H1 (cell line): ENCODE data around the gene OSBP2. TPM values are rescaled to one million over a fixed set of nuclear protein-coding genes. Genes with fewer than 3 reads are reported as not detected.

Experiments
- CTCF ChIA-PET: fragments of 300-600 bp; sonication (Branson Sonifier 250); formaldehyde crosslinking; loops from one replicate; lab custom pipeline; 2021; ENCODE audit not compliant: partially characterized antibody; lab: Charles Lee
- POLR2A ChIA-PET: fragments of 300-600 bp; sonication (Branson Sonifier 250); formaldehyde crosslinking; loops from one replicate; lab custom pipeline; 2021; ENCODE audit warnings: inconsistent platforms; ENCODE audit not compliant: partially characterized antibody; lab: Charles Lee
- DNase-seq, 2 experiments: peaks; one replicate each; pipeline versions ENCODE4 v3.0.0 to v3.0.0-alpha.2; 2010 to 2022; ENCODE audit warnings: low spot score in 2 of 2, low read depth in 1 of 2, mixed read lengths in 1 of 2
- FAIRE-seq: peaks from 2 replicates; lab custom pipeline; 2011; peaks lifted over from hg19 to GRCh38; lab: Jason Lieb, UNC
- H2AFZ ChIP-seq: 2 replicates; pipeline ENCODE4 v1.8.1; 2012; ENCODE audit warnings: low read length, inconsistent platforms
- H2AK5ac ChIP-seq: 2 replicates; pipeline ENCODE4 v1.6.1; 2013; ENCODE audit warnings: low read depth, low read length
- H2BK120ac ChIP-seq: replicated peaks from 2 replicates; pipeline ENCODE3; 2013; ENCODE audit warnings: low read depth, low read length, inconsistent platforms
- H2BK12ac ChIP-seq: 2 replicates; pipeline ENCODE4 v1.6.1; 2013; ENCODE audit warnings: low read depth, low read length
- H2BK15ac ChIP-seq: 2 replicates; pipeline ENCODE4 v1.6.1; 2013; ENCODE audit warnings: low read length
- H2BK20ac ChIP-seq: 2 replicates; pipeline ENCODE4 v1.6.1; 2013; ENCODE audit warnings: low read length
- H2BK5ac ChIP-seq: 2 replicates; pipeline ENCODE4 v1.6.1; 2013; ENCODE audit warnings: low read depth, low read length
- H3K14ac ChIP-seq: 2 replicates; pipeline ENCODE4 v1.6.1; 2013; ENCODE audit warnings: inconsistent platforms; ENCODE audit not compliant: insufficient read length
- H3K18ac ChIP-seq: 2 replicates; pipeline ENCODE4 v1.6.1; 2013; ENCODE audit warnings: low read length; ENCODE audit errors: extremely low read depth
- H3K23ac ChIP-seq: 2 replicates; pipeline ENCODE4 v1.6.1; 2013; ENCODE audit warnings: inconsistent platforms; ENCODE audit not compliant: insufficient read length
- H3K23me2 ChIP-seq: 2 replicates; pipeline ENCODE4 v1.6.1; 2013; ENCODE audit warnings: low read depth, low read length
- H3K27ac ChIP-seq: 2 replicates; pipeline ENCODE4 v1.6.1; 2011; ENCODE audit warnings: low read depth, low read length, inconsistent platforms
- H3K27me3 ChIP-seq, 4 experiments: replicated peaks in 1 of 4; 1 replicate in 1 of 4; 2 replicates in 3 of 4; pipeline versions ENCODE4 v1.6.1 to v1.8.1; 2011 to 2013; ENCODE audit warnings: low read length in 3 of 4, mild to moderate bottlenecking in 3 of 4, inconsistent platforms in 2 of 4, mixed read lengths in 2 of 4, moderate library complexity in 1 of 4; ENCODE audit not compliant: control insufficient read depth in 3 of 4, insufficient read depth in 3 of 4; ENCODE audit errors: extremely low read depth in 1 of 4
- H3K36me3 ChIP-seq, 4 experiments: 2 replicates each; pipeline versions ENCODE4 v1.6.1 to v1.8.1; 2011 to 2013; ENCODE audit warnings: mild to moderate bottlenecking in 4 of 4, low read length in 3 of 4, moderate library complexity in 2 of 4, control low read depth in 1 of 4, inconsistent platforms in 1 of 4; ENCODE audit not compliant: insufficient read depth in 4 of 4, control insufficient read depth in 2 of 4
- H3K4ac ChIP-seq: replicated peaks from 2 replicates; pipeline ENCODE3; 2013; ENCODE audit warnings: low read length, low read depth, mixed read lengths, inconsistent platforms; ENCODE audit not compliant: insufficient read length
- H3K4me1 ChIP-seq, 4 experiments: replicated peaks in 1 of 4; 1 replicate in 1 of 4; 2 replicates in 3 of 4; pipeline versions ENCODE4 v1.6.1 to v1.8.1; 2011 to 2013; ENCODE audit warnings: low read length in 3 of 4, inconsistent platforms in 2 of 4, mixed read lengths in 1 of 4; ENCODE audit not compliant: insufficient read depth in 4 of 4, control insufficient read depth in 3 of 4
- H3K4me2 ChIP-seq, 2 experiments: 2 replicates each; pipeline versions ENCODE4 v1.6.1 to v1.8.1; 2011 to 2013; ENCODE audit warnings: low read depth in 2 of 2, low read length in 2 of 2, control low read depth in 1 of 2, inconsistent platforms in 1 of 2, mild to moderate bottlenecking in 1 of 2; ENCODE audit not compliant: insufficient read depth in 1 of 2
- H3K4me3 ChIP-seq, 4 experiments: fragments of 200-600, 300-600 bp in 1 of 4; sonication (generic), shearing (Covaris generic), sonication (Bioruptor Twin) in 1 of 4; 2 replicates each; pipeline versions ENCODE4 v1.5.1 to v1.8.1; 2011 to 2016; ENCODE audit warnings: low read length in 4 of 4, low read depth in 3 of 4, control low read depth in 2 of 4, inconsistent platforms in 2 of 4, mild to moderate bottlenecking in 2 of 4, mixed read lengths in 1 of 4, moderate library complexity in 1 of 4; ENCODE audit not compliant: insufficient read depth in 2 of 4; ENCODE audit errors: extremely low read depth in 1 of 4
- H3K56ac ChIP-seq: replicated peaks from 2 replicates; pipeline ENCODE3; 2013; ENCODE audit warnings: low read depth, mild to moderate bottlenecking, mixed read lengths, low read length, inconsistent platforms; ENCODE audit not compliant: insufficient read length
- H3K79me1 ChIP-seq: 2 replicates; pipeline ENCODE4 v1.6.1; 2013; ENCODE audit warnings: low read depth, low read length, control low read depth
- H3K79me2 ChIP-seq, 2 experiments: 2 replicates each; pipeline versions ENCODE4 v1.6.1 to v1.8.1; 2012 to 2013; ENCODE audit warnings: low read length in 2 of 2, mild to moderate bottlenecking in 2 of 2, inconsistent platforms in 1 of 2; ENCODE audit not compliant: insufficient read depth in 2 of 2, control insufficient read depth in 1 of 2
- H3K9ac ChIP-seq, 4 experiments: replicated peaks in 1 of 4; 1 replicate in 1 of 4; 2 replicates in 3 of 4; pipeline versions ENCODE4 v1.6.1 to v1.8.1; 2011 to 2013; ENCODE audit warnings: low read depth in 3 of 4, low read length in 3 of 4, control low read depth in 2 of 4, mild to moderate bottlenecking in 2 of 4, moderate library complexity in 2 of 4, inconsistent platforms in 1 of 4; ENCODE audit errors: extremely low read depth in 1 of 4
- H3K9me3 ChIP-seq, 2 experiments: 2 replicates each; pipeline versions ENCODE4 v1.6.1 to v1.8.1; 2012 to 2013; ENCODE audit warnings: mild to moderate bottlenecking in 2 of 2, moderate library complexity in 2 of 2, control low read depth in 1 of 2, inconsistent platforms in 1 of 2, low read depth in 1 of 2, low read length in 1 of 2, mixed read lengths in 1 of 2; ENCODE audit not compliant: insufficient read depth in 2 of 2
- H4K20me1 ChIP-seq, 2 experiments: replicated peaks in 1 of 2; 2 replicates each; pipeline versions ENCODE3 to v1.8.1; 2011 to 2013; ENCODE audit warnings: inconsistent platforms in 2 of 2, low read length in 2 of 2, mild to moderate bottlenecking in 1 of 2; ENCODE audit not compliant: insufficient read depth in 2 of 2, control insufficient read depth in 1 of 2
- H4K5ac ChIP-seq: 2 replicates; pipeline ENCODE4 v1.6.1; 2013; ENCODE audit warnings: low read length, low read depth, mixed read lengths, inconsistent platforms; ENCODE audit not compliant: insufficient read length
- H4K8ac ChIP-seq: 2 replicates; pipeline ENCODE4 v1.8.0; 2013; ENCODE audit warnings: mild to moderate bottlenecking, moderate library complexity, low read length, inconsistent platforms; ENCODE audit not compliant: insufficient read depth; ENCODE audit errors: extremely low read depth
- H4K91ac ChIP-seq: replicated peaks from 2 replicates; pipeline ENCODE3; 2013; ENCODE audit warnings: low read length, mixed read lengths, inconsistent platforms; ENCODE audit not compliant: insufficient read length
- GABPA ChIP-seq: IDR thresholded peaks from 2 replicates; pipeline ENCODE4 v1.6.1; 2011; ENCODE audit warnings: mild to moderate bottlenecking, low read length, moderate library complexity, borderline replicate concordance; ENCODE audit not compliant: insufficient read depth
- HDAC6 ChIP-seq: IDR thresholded peaks from one replicate; pipeline ENCODE4 v1.7.1; 2012; ENCODE audit warnings: low read depth, mild to moderate bottlenecking, inconsistent platforms, low read length, moderate library complexity
- KDM5A ChIP-seq: fragments of 200-600 bp; IDR thresholded peaks from 2 replicates; pipeline ENCODE4 v1.7.1; 2012; ENCODE audit warnings: mild to moderate bottlenecking, low read length, inconsistent platforms, mixed read lengths
- TEAD4 ChIP-seq: IDR thresholded peaks from 2 replicates; pipeline ENCODE4 v1.6.1; 2012; ENCODE audit warnings: low read depth, low read length, inconsistent platforms, mixed read lengths
- WGBS, 2 experiments: shearing (Covaris generic) in 1 of 2; methylation state at CpG; one replicate each; pipeline versions ENCODE4 v1.1.6 to v1.1.7; 2013 to 2015; ENCODE audit warnings: low lambda C conversion rate in 2 of 2, mixed read lengths in 2 of 2, inconsistent platforms in 1 of 2, low coverage in 1 of 2, missing lambda C conversion rate in 1 of 2; ENCODE audit not compliant: insufficient replicate concordance in 2 of 2, insufficient coverage in 1 of 2, insufficient read length in 1 of 2; ENCODE audit errors: extremely low coverage in 1 of 2, missing lambda C conversion rate in 1 of 2; 5-methylcytosine and 5-hydroxymethylcytosine counted together
- polyA plus RNA-seq, 7 experiments: library from polyadenylated mRNA; depleted of rRNA in 3 of 7; stranded (reverse) in 5 of 7; unstranded in 2 of 7; fragments of >200 nt in 5 of 7; fragments of 200-250 nt in 2 of 7; gene quantifications; 1 replicate in 5 of 7; 2 replicates in 1 of 7; 4 replicates in 1 of 7; pipeline versions ENCODE4 v1.2.1 to v1.2.3, GENCODE V29; 2011 to 2013; ENCODE audit warnings: missing spikeins in 2 of 7, mixed read lengths in 2 of 7
- total RNA-seq: library from RNA; stranded (reverse); fragmentation: NEBNext Ultra II Directional; extraction: Animal tissue kit (Norgen Biotek cat#: 25700); gene quantifications from 2 replicates; pipeline ENCODE4 v1.2.1, GENCODE V29; 2021

The OSBP2 gene
- total and polyA plus RNA-seq, 2 of the 8 experiments (the other 6 are each of a cell fraction or from before 2014, with no cell fraction given), result 3.4 to 3.7 TPM

- Histone ChIP-seq H3K27me3 (no peaks in the 10 kb centered on the region), H3K79me2 (no peaks in the 10 kb centered on the region), H3K23me2 (no peaks in the 10 kb centered on the region), H3K4me2 (no peak overlapping the region), H4K91ac (no peak overlapping the region), H3K36me3 (no peaks in the 10 kb centered on the region), H3K4me3 (no peak overlapping the region), H3K56ac (no peak overlapping the region), H2BK20ac (no peak overlapping the region), H4K8ac (no peak overlapping the region), H4K5ac (no peak overlapping the region), H2AFZ (no peak overlapping the region), H3K9me3 (no peaks in the 10 kb centered on the region), H3K18ac (no peak overlapping the region), H3K23ac (no peak overlapping the region), H4K20me1 (no peaks in the 10 kb centered on the region), H3K79me1 (no peaks in the 10 kb centered on the region), H3K4me1 (no peaks in the 10 kb centered on the region), H2BK15ac (no peak overlapping the region), H3K9ac (no peak overlapping the region), H3K14ac (no peak overlapping the region), H2BK12ac (no peak overlapping the region), H2BK120ac (no peak overlapping the region), H2AK5ac (no peak overlapping the region), H3K27ac (no peak overlapping the region), H3K4ac (no peak overlapping the region), H2BK5ac (no peak overlapping the region)
- WGBS, 2 experiments, result 85% methylated on average over 2 of the region's 2 CpGs; no CpG with 5 or more reads in 1 of the 2 experiments
- DNase-seq (no peak), FAIRE-seq (no peak)
- CTCF ChIA-PET, result interaction anchor here (1.0 kb wide), 1 partner anchor 61 kb away, joined by 4 read pairs; no protein-coding TSS in a partner anchor
- POLR2A ChIA-PET, result interaction anchor here (1.2 to 1.9 kb wide), 2 partner anchors 21 to 24 kb away, joined by 3 to 5 read pairs; no protein-coding TSS in a partner anchor
- TF ChIP-seq HDAC6 (no peak), KDM5A (no peak), TEAD4 (no peak), GABPA (no peak)
Measured at GRCh38 chr22:30783021-30783420, 88.3 kb downstream of the OSBP2 start.
